Activated naive CD8-positive, alpha-beta T cell treated with anti-CD3 and anti-CD28 coated beads, Interleukin-2, amount 50 U/mL, for 24 hours (primary cell): Measurements from ENCODE around the gene SLC2A9.
A peak's percentile ranks its signal among the peaks of the same experiment; 100 is the strongest.

ENCODE experiments used
- ATAC-seq: fragments of 150-1000 bp; cut with Tn5 transposase; one replicate; pipeline ENCODE4 v1.10.0; 2021
- DNase-seq: peaks from one replicate; pipeline ENCODE4 v3.0.0; 2021
- H3K27ac Mint-ChIP-seq: one replicate; pipeline ENCODE4 v1.8.0; 2021; ENCODE audit warnings: mild to moderate bottlenecking, mixed read lengths
- H3K27me3 Mint-ChIP-seq: one replicate; pipeline ENCODE4 v1.8.0; 2021; ENCODE audit warnings: mixed read lengths
- H3K36me3 Mint-ChIP-seq: one replicate; pipeline ENCODE4 v1.8.0; 2021; ENCODE audit warnings: low read depth, mixed read lengths
- H3K4me1 Mint-ChIP-seq: one replicate; pipeline ENCODE4 v1.8.0; 2021; ENCODE audit warnings: mixed read lengths
- H3K4me3 Mint-ChIP-seq: one replicate; pipeline ENCODE4 v1.8.0; 2021; ENCODE audit warnings: mild to moderate bottlenecking, moderate library complexity, mixed read lengths
- H3K9me3 Mint-ChIP-seq: one replicate; pipeline ENCODE4 v1.8.0; 2021; ENCODE audit warnings: mixed read lengths

The SLC2A9 gene

DNA sequence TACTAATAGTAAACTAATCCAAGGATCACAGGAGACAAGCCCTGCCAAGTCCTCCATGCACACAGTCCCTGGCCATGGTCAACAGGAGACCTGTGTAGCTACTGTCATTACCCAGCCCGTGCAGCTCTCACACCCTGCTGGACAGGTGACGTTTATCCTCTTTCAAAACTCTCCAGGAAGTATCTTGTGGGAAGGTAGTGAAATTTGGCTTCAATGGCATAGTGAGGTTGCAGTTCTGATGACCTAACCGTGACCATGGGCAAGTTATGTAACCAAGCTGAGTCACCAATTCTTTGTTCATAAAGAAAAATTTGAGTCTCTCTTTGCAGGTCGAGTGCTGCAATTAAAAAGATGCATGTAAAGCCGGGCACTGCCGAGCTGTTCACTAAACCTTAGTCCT, 11.3 kb upstream of the SLC2A9 start:
- Mint-ChIP-seq H3K4me3 (no peak overlapping the region), H3K9me3 (no peaks in the 10 kb centered on the region), H3K36me3 (no peaks in the 10 kb centered on the region), H3K27ac (no peak overlapping the region), H3K4me1 (peaks cover 10% of the 10 kb centered on the region), H3K27me3 (peaks cover 2% of the 10 kb centered on the region)
- ATAC-seq (no peak), DNase-seq (no peak)

DNA sequence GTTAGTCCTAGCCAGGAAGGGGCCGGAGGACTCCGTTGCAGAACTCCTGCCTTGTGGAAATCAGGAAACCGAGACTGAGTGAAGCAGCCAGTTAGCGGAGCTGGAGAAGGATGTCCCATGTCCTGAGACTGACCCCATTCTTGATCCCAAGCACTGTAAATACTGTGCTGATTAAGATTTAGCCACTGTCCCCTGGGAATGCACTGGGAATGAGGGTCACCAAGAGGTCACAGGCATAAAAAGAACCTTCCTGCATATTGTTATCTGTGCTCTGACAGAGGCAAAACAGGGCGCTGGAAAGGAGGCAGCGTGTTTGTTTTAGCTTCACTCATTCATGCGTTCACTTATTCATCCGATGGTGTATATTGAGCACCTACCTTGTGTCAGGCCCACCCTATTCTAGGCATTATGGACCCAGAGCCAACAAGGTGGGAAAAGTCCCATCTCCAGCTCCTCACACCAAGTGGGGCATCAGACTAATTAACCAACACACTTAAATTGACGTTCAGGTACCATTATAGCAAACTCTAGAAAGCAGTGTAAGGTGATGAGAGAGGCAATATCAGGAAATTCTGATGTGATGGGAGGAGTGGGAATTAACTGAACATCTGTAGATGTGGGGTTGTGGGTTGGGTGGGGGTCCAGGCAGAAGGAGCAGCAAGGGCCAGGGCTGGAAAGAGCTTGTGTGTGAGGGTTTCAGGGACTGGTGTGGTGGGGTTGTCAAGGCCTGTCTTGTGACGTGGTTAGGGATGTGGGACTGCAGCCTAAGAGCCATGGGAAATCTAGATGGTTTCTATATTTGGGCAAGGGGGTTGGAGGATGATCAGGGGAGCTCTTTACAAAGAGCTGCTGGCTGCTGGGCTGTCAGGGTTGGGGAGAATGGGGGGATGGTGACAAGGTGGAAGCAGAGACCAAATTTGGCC, 10.6 kb upstream of the SLC2A9 start:
- no peak overlapping the region for H3K27ac Mint-ChIP-seq
- H3K4me1 Mint-ChIP-seq = peaks cover 10% of the 10 kb centered on the region
- DNase-seq (no peak), ATAC-seq (no peak)
- peaks cover 5% of the 10 kb centered on the region for H3K27me3 Mint-ChIP-seq
- H3K36me3 Mint-ChIP-seq = no peaks in the 10 kb centered on the region
- H3K4me3 Mint-ChIP-seq = no peak overlapping the region
- H3K9me3 Mint-ChIP-seq = no peaks in the 10 kb centered on the region

GRCh38 chr4:10030972-10031667, 9.8 kb upstream of the SLC2A9 start:
- Mint-ChIP-seq H3K27me3 (peaks cover 5% of the 10 kb centered on the region), H3K36me3 (no peaks in the 10 kb centered on the region), H3K27ac (no peak overlapping the region), H3K4me3 (no peak overlapping the region), H3K9me3 (no peaks in the 10 kb centered on the region), H3K4me1 (peaks cover 10% of the 10 kb centered on the region)
- ATAC-seq (no peak), DNase-seq (no peak)

- Mint-ChIP-seq H3K27me3 (peaks cover 5% of the 10 kb centered on the region), H3K36me3 (no peaks in the 10 kb centered on the region), H3K9me3 (no peaks in the 10 kb centered on the region), H3K27ac (no peak overlapping the region), H3K4me1 (peaks cover 10% of the 10 kb centered on the region), H3K4me3 (no peak overlapping the region)
- ATAC-seq = no peak
- DNase-seq = no peak
These were observed 8.1 kb upstream of the SLC2A9 start for GRCh38 chr4:10029403-10029802.

DNA sequence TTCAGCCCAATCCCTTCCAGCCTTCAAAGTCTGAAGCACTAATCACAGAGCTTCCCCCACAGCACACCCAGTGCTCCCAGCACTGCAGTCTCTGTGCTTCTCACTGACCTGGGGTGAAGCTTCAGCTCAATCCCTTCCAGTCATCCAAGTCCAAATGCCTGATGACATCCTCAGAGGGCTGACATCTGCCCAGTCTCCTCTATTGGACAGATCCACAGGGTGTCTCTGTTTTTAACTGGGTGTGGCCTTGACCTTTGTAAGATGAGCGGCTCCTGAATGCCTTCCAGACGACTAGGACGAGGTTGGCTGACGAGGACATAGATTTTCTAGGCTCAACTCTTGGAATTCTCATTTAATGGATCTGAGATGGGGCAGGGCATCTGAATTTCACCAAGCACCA, 7.6 kb upstream of the SLC2A9 start:
- ATAC-seq = no peak
- no peak overlapping the region for H3K4me3 Mint-ChIP-seq
- peaks cover 9% of the 10 kb centered on the region for H3K4me1 Mint-ChIP-seq
- peaks cover 7% of the 10 kb centered on the region for H3K27me3 Mint-ChIP-seq
- H3K36me3 Mint-ChIP-seq = no peaks in the 10 kb centered on the region
- no peak for DNase-seq
- H3K9me3 Mint-ChIP-seq = no peaks in the 10 kb centered on the region
- no peak overlapping the region for H3K27ac Mint-ChIP-seq

- Mint-ChIP-seq H3K4me1 (peaks cover 2% of the 10 kb centered on the region), H3K27me3 (peaks cover 5% of the 10 kb centered on the region), H3K9me3 (no peaks in the 10 kb centered on the region), H3K4me3 (no peak overlapping the region), H3K36me3 (no peaks in the 10 kb centered on the region), H3K27ac (no peak overlapping the region)
- no peak for DNase-seq
- ATAC-seq = no peak
These were observed 5.2 kb upstream of the SLC2A9 start for GRCh38 chr4:10026485-10026884.

DNA sequence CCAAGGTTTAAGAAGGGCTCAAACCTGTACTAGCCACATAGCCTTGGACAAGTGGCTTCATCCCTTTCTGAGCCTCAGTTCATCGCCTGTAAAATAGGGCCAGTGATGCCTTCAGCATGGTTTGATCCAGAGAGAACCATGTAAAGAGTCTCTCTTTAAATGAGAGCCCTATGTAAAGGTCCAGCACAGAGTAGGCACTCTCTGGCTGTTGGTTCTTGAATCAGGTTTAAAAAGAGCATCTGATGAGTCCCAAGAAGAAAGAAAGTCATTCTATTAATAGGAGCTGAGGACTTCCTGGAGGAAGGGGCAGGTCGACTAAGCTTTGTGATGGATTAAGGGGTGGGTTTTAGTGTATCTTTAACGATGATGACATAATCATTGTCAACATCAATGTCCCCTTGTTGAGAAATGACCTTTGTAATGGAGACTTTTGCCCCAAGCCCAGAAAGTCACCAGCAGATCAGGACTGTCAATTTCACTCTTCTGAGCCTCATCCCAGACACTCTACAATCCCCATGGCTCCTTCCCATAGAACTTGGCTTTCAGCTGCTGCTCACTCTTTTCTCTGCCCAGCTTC, 4.0 kb upstream of the SLC2A9 start:
- no peaks in the 10 kb centered on the region for H3K9me3 Mint-ChIP-seq
- H3K27me3 Mint-ChIP-seq = peaks cover 5% of the 10 kb centered on the region
- no peak overlapping the region for H3K4me3 Mint-ChIP-seq
- H3K4me1 Mint-ChIP-seq = peaks cover 2% of the 10 kb centered on the region
- DNase-seq = no peak
- no peak overlapping the region for H3K27ac Mint-ChIP-seq
- H3K36me3 Mint-ChIP-seq = no peaks in the 10 kb centered on the region
- ATAC-seq = no peak

DNA sequence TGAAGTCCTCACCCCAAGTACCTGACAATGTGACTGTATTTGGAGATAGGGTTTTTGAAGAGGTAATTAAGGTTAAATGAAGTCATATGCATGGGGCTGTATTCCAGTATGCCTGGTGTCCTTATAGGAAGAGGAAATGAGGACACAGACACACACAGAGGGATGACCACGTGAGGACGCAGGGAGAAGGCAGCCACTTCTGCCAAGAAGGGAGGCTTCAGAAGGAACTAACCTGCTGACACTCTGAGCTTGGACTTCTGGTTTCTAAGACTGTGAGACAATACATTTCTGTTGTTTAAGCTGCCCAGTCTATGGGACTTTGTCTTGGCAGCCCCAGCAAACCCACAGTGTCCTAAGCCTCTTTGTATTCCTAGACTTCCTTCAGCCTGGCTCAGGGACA, 3.0 kb upstream of the SLC2A9 start:
- peaks cover 4% of the 10 kb centered on the region for H3K4me1 Mint-ChIP-seq
- no peaks in the 10 kb centered on the region for H3K36me3 Mint-ChIP-seq
- no peaks in the 10 kb centered on the region for H3K9me3 Mint-ChIP-seq
- H3K4me3 Mint-ChIP-seq = no peak overlapping the region
- no peak for ATAC-seq
- peaks cover 5% of the 10 kb centered on the region for H3K27me3 Mint-ChIP-seq
- DNase-seq = no peak
- H3K27ac Mint-ChIP-seq = peak overlapping the region; percentile 44

- ATAC-seq = no peak
- Mint-ChIP-seq H3K36me3 (no peaks in the 10 kb centered on the region), H3K9me3 (no peaks in the 10 kb centered on the region), H3K27ac (peak overlapping the region; percentile 44), H3K27me3 (peaks cover 5% of the 10 kb centered on the region), H3K4me3 (no peak overlapping the region), H3K4me1 (peaks cover 9% of the 10 kb centered on the region)
- no peak for DNase-seq
These were observed 2.5 kb upstream of the SLC2A9 start for GRCh38 chr4:10023806-10024205.

DNA sequence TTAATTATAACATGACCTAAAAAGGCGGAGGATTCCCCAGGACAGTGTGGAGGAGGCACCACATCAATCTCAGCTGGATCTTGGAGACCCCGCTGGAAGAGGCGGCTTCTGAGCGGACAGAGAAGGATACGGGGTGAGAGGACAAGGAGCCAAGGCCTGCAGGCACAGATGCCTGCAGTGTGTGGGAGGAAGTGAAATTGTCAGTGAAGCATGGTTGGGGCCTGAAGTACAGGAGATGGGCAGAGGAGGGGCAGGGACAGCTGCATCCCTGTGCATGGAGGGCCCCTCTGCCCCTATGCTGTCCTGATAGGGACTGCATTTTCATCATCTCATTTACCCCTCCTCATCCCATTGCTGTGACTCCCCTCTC, 1.7 kb upstream of the SLC2A9 start:
- H3K4me1 Mint-ChIP-seq = peaks cover 15% of the 10 kb centered on the region
- no peak overlapping the region for H3K27ac Mint-ChIP-seq
- H3K4me3 Mint-ChIP-seq = no peak overlapping the region
- DNase-seq = no peak
- H3K9me3 Mint-ChIP-seq = no peaks in the 10 kb centered on the region
- no peak for ATAC-seq
- no peaks in the 10 kb centered on the region for H3K36me3 Mint-ChIP-seq
- H3K27me3 Mint-ChIP-seq = peaks cover 5% of the 10 kb centered on the region

DNA sequence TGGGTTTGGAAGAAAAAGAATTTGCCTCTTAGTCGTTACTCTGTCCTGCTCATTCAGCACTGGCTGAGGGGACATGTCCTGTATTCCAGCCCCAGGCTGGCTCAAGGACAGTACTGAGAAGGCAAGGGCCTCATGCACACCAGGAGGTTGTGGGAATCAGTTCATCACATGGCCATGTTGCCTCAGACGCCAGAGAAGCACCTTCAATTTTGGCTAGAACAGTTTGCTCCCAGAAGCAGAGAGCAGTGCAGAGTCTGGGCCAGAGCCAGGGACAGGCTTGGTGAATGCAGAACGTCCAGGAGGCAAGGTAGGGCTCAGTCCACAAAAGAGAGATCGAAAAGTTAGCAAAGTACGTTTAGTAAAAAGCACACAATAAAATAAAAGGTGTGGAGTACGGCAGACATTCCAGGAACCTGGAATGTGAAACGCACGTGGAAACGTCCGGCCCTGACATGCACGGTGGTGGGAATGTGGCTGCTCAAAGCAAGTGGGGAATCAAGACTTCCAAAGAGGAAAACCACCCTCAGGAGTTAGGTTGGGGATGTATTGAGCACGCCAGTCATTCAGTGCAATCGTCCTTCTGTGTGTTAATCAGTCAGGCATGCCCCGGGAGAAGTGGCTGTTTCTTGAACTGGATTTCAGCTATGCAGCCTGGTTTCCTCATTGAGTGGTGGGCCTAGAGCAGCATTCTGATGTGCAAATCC, 1.2 kb upstream of the SLC2A9 start:
- Mint-ChIP-seq H3K27me3 (peaks cover 5% of the 10 kb centered on the region), H3K4me3 (no peak overlapping the region), H3K4me1 (peaks cover 15% of the 10 kb centered on the region), H3K36me3 (no peaks in the 10 kb centered on the region), H3K27ac (no peak overlapping the region), H3K9me3 (no peaks in the 10 kb centered on the region)
- ATAC-seq (no peak), DNase-seq (no peak)

DNA sequence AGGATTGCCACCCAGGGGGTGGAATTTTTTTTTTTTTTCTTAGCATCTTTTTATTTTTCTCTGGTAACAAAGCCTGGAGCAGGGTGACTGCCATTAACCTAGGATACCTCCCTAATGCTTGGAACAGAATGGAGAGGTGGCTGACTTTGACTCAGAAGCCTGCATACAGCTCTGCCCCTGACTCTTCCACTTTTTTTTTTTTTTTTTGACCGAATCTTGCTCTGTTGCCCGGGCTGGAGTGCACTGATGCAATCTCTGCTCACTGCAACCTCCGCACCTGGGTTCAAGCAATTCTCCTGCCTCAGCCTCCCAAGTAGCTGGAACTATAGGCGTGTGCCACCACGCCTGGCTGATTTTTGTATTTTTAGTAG, 341 bp upstream of the SLC2A9 start:
- Mint-ChIP-seq H3K36me3 (no peaks in the 10 kb centered on the region), H3K4me1 (peaks cover 15% of the 10 kb centered on the region), H3K27ac (no peak overlapping the region), H3K27me3 (peaks cover 2% of the 10 kb centered on the region), H3K4me3 (no peak overlapping the region), H3K9me3 (no peaks in the 10 kb centered on the region)
- ATAC-seq (no peak), DNase-seq (no peak)

- ATAC-seq = no peak
- no peaks in the 10 kb centered on the region for H3K36me3 Mint-ChIP-seq
- DNase-seq = no peak
- no peaks in the 10 kb centered on the region for H3K9me3 Mint-ChIP-seq
- peaks cover 15% of the 10 kb centered on the region for H3K4me1 Mint-ChIP-seq
- peak overlapping the region; percentile 83 for H3K4me3 Mint-ChIP-seq
- no peak overlapping the region for H3K27ac Mint-ChIP-seq
- peaks cover 2% of the 10 kb centered on the region for H3K27me3 Mint-ChIP-seq
These were observed 1.2 kb downstream of the SLC2A9 start for GRCh38 chr4:10020106-10020505.

DNA sequence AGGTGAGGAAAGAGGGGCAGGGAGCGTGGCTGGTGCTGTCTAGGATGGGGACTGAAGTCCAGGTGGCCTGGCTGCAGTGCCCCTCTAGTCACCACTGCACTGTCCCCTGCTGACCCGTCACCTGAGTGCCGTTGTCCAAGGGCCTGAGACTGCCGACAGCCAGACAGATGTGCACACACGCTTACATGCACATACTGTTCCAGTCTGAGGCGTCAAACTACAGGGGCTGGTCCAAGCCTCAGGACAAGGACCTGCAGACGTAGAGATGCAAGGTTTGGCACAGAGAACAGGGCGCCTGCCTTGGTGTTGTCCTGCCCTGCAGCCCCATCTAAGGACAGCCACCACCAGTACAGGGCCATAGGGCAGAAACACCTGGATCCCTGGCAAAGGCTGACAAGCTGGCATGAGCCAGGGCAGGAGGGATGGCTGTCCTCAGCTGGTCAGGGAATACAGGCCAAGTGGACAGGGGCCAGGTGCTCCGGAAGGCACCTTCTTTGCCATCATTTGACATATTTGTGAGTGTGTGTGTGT, 1.7 kb downstream of the SLC2A9 start:
- Mint-ChIP-seq H3K9me3 (no peaks in the 10 kb centered on the region), H3K4me1 (peaks cover 15% of the 10 kb centered on the region), H3K27ac (peak overlapping the region; percentile 89), H3K4me3 (peak overlapping the region; percentile 83), H3K36me3 (no peaks in the 10 kb centered on the region), H3K27me3 (peaks cover 2% of the 10 kb centered on the region)
- DNase-seq (no peak), ATAC-seq (no peak)
